Measurements from ENCODE around the gene EGR4. TPM values are rescaled to one million over a fixed set of nuclear protein-coding genes. Genes with fewer than 3 reads are reported as not detected.

The EGR4 gene
- total and polyA plus RNA-seq, 2 experiments from 2014 or later: 0.23 TPM; not detected in 1

- TF ChIP-seq JUNB (IDR thresholded peaks at IDR 0.05; ENCODE audit: unreplicated experiment) (no peak), CTCF (conservative IDR thresholded peaks at IDR 0.05; ENCODE audit: low read depth in 2 of 2) (no peak), NANOG (IDR thresholded peaks at IDR 0.05; ENCODE audit: borderline replicate concordance) (no peak), ZNF114 (CRISPR knock-in tag; IDR thresholded peaks at IDR 0.05) (no peak), EZH2 (IDR thresholded peaks at IDR 0.05; ENCODE audit: low read depth, unreplicated experiment) (no peak)
- TF ChIP-seq, protein P1, sequence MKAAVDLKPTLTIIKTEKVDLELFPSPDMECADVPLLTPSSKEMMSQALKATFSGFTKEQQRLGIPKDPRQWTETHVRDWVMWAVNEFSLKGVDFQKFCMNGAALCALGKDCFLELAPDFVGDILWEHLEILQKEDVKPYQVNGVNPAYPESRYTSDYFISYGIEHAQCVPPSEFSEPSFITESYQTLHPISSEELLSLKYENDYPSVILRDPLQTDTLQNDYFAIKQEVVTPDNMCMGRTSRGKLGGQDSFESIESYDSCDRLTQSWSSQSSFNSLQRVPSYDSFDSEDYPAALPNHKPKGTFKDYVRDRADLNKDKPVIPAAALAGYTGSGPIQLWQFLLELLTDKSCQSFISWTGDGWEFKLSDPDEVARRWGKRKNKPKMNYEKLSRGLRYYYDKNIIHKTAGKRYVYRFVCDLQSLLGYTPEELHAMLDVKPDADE (IDR thresholded peaks at IDR 0.05): no peak
Measured at GRCh38 chr2:73265298-73266060, 27.9 kb downstream of the EGR4 start (continued).

GRCh38 chr2:73264783-73265182 is 28.6 kb downstream of the EGR4 start:
- H4K20me1 ChIP-seq (replicated peaks; ENCODE audit: insufficient read depth): peaks cover 10% of the 10 kb centered on the region
- H2AFZ ChIP-seq: no peak overlapping the region
- H3K27ac ChIP-seq (ENCODE audit: low read depth): no peak overlapping the region
- H3K4me2 ChIP-seq: no peak overlapping the region
- H3K36me3 Mint-ChIP-seq (ENCODE audit: low read depth): peaks cover 17% of the 10 kb centered on the region
- peaks cover 15% of the 10 kb centered on the region for H3K4me1 ChIP-seq (ENCODE audit: insufficient read depth)
- H3K9me3 Mint-ChIP-seq: no peaks in the 10 kb centered on the region; the same call in 1 of the 3 replicates
- 0 out of 2 replicates have a peak, but pooled peaks cover 5% of the 10 kb centered on the region for H3K79me2 ChIP-seq (replicated peaks; ENCODE audit: insufficient read depth)
- H3K4me3 Mint-ChIP-seq: no peak overlapping the region
- H3K27me3 ChIP-seq (ENCODE audit: insufficient read depth): peaks cover 19% of the 10 kb centered on the region
- H3K27me3 Mint-ChIP-seq (ENCODE audit: insufficient read depth, low read depth, poor library complexity): peaks cover 16% of the 10 kb centered on the region
- no peaks in the 10 kb centered on the region; the same call in 1 of the 2 replicates for H3K36me3 ChIP-seq (ENCODE audit: insufficient read depth)
- no peaks in the 10 kb centered on the region for H3K9me2 ChIP-seq (ENCODE audit: insufficient read depth)
- H3K4me3 ChIP-seq: no peak overlapping the region
- no peak overlapping the region for H3K27ac Mint-ChIP-seq
- peaks cover 17% of the 10 kb centered on the region for H3K4me1 Mint-ChIP-seq
- DNase-seq (ENCODE audit: low spot score): no peak
- H3F3A ChIP-seq (replicated peaks; ENCODE audit: low read depth): peaks cover 8% of the 10 kb centered on the region; the same call in 1 of the 2 replicates
- ATAC-seq: no peak
- no peak for TF ChIP-seq CTCF (conservative IDR thresholded peaks at IDR 0.05; ENCODE audit: low read depth in 2 of 2)
- TF ChIP-seq NANOG (IDR thresholded peaks at IDR 0.05; ENCODE audit: borderline replicate concordance): no peak
- no peak for TF ChIP-seq ZNF331 (CRISPR knock-in tag; IDR thresholded peaks at IDR 0.05; ENCODE audit: low read depth)
- TF ChIP-seq JUNB (IDR thresholded peaks at IDR 0.05; ENCODE audit: unreplicated experiment): no peak
- TF ChIP-seq CREB1 (CRISPR knock-in tag; IDR thresholded peaks at IDR 0.05; ENCODE audit: low read depth): no peak
- TF ChIP-seq ZNF114 (CRISPR knock-in tag; IDR thresholded peaks at IDR 0.05): no peak
- TF ChIP-seq, protein P2, sequence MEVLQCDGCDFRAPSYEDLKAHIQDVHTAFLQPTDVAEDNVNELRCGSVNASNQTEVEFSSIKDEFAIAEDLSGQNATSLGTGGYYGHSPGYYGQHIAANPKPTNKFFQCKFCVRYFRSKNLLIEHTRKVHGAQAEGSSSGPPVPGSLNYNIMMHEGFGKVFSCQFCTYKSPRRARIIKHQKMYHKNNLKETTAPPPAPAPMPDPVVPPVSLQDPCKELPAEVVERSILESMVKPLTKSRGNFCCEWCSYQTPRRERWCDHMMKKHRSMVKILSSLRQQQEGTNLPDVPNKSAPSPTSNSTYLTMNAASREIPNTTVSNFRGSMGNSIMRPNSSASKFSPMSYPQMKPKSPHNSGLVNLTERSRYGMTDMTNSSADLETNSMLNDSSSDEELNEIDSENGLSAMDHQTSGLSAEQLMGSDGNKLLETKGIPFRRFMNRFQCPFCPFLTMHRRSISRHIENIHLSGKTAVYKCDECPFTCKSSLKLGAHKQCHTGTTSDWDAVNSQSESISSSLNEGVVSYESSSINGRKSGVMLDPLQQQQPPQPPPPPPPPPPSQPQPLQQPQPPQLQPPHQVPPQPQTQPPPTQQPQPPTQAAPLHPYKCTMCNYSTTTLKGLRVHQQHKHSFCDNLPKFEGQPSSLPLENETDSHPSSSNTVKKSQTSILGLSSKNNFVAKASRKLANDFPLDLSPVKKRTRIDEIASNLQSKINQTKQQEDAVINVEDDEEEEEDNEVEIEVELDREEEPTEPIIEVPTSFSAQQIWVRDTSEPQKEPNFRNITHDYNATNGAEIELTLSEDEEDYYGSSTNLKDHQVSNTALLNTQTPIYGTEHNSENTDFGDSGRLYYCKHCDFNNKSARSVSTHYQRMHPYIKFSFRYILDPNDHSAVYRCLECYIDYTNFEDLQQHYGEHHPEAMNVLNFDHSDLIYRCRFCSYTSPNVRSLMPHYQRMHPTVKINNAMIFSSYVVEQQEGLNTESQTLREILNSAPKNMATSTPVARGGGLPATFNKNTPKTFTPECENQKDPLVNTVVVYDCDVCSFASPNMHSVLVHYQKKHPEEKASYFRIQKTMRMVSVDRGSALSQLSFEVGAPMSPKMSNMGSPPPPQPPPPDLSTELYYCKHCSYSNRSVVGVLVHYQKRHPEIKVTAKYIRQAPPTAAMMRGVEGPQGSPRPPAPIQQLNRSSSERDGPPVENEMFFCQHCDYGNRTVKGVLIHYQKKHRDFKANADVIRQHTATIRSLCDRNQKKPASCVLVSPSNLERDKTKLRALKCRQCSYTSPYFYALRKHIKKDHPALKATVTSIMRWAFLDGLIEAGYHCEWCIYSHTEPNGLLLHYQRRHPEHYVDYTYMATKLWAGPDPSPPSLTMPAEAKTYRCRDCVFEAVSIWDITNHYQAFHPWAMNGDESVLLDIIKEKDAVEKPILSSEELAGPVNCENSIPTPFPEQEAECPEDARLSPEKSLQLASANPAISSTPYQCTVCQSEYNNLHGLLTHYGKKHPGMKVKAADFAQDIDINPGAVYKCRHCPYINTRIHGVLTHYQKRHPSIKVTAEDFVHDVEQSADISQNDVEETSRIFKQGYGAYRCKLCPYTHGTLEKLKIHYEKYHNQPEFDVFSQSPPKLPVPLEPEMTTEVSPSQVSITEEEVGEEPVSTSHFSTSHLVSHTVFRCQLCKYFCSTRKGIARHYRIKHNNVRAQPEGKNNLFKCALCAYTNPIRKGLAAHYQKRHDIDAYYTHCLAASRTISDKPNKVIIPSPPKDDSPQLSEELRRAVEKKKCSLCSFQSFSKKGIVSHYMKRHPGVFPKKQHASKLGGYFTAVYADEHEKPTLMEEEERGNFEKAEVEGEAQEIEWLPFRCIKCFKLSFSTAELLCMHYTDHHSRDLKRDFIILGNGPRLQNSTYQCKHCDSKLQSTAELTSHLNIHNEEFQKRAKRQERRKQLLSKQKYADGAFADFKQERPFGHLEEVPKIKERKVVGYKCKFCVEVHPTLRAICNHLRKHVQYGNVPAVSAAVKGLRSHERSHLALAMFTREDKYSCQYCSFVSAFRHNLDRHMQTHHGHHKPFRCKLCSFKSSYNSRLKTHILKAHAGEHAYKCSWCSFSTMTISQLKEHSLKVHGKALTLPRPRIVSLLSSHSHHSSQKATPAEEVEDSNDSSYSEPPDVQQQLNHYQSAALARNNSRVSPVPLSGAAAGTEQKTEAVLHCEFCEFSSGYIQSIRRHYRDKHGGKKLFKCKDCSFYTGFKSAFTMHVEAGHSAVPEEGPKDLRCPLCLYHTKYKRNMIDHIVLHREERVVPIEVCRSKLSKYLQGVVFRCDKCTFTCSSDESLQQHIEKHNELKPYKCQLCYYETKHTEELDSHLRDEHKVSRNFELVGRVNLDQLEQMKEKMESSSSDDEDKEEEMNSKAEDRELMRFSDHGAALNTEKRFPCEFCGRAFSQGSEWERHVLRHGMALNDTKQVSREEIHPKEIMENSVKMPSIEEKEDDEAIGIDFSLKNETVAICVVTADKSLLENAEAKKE (CRISPR knock-in tag; IDR thresholded peaks at IDR 0.05): no peak
- no peak for TF ChIP-seq EZH2phosphoT487 (IDR thresholded peaks at IDR 0.05; ENCODE audit: unreplicated experiment)
- TF ChIP-seq, protein P1 (IDR thresholded peaks at IDR 0.05): no peak

Data from GM23338 (cell line).